ENCODE measurements around the gene AZIN2. TPM values are rescaled to one million over a fixed set of nuclear protein-coding genes. Genes with fewer than 3 reads are reported as not detected.
"Not testable (repeated sequence)": the region's sequence is repeated elsewhere in the genome, so short reads cannot be mapped to it uniquely, and the experiment has no call there.

The AZIN2 gene
- total and polyA plus RNA-seq, 4 donors = 15.1 to 33.2 (median 25.8) TPM

- Histone ChIP-seq H3K9me3 (ENCODE audit: control insufficient read depth, insufficient read depth, low read length) (no peaks in the 10 kb centered on the region), H3K36me3 (ENCODE audit: control insufficient read depth, insufficient read depth, low read length) (peaks cover 8% of the 10 kb centered on the region), H3K27ac (ENCODE audit: low read depth, low read length) (no peak overlapping the region), H3K4me1 (ENCODE audit: control insufficient read depth, insufficient read depth, low read length) (peaks cover 13% of the 10 kb centered on the region), H3K27me3 (ENCODE audit: control insufficient read depth, insufficient read depth, low read length) (no peaks in the 10 kb centered on the region), H3K4me3 (ENCODE audit: low read depth, low read length) (no peak overlapping the region)
- no CpG with 5 or more reads among the region's 2 CpGs for WGBS (ENCODE audit: insufficient coverage)
- DNase-seq (ENCODE audit: low read depth in 4 of 6, low spot score in 6 of 6) = no peak
Measured at GRCh38 chr1:33131191-33131590, 50.2 kb downstream of the AZIN2 start.

GRCh38 chr1:33132549-33132948, 51.6 kb downstream of the AZIN2 start:
- no peak overlapping the region for H3K4me3 ChIP-seq (ENCODE audit: low read depth, low read length)
- H3K27me3 ChIP-seq (ENCODE audit: control insufficient read depth, insufficient read depth, low read length) = no peaks in the 10 kb centered on the region
- no peak for DNase-seq (ENCODE audit: low read depth in 4 of 6, low spot score in 6 of 6)
- H3K27ac ChIP-seq (ENCODE audit: low read depth, low read length) = no peak overlapping the region
- no CpG with 5 or more reads among the region's 2 CpGs for WGBS (ENCODE audit: insufficient coverage)
- peaks cover 7% of the 10 kb centered on the region for H3K4me1 ChIP-seq (ENCODE audit: control insufficient read depth, insufficient read depth, low read length)
- no peaks in the 10 kb centered on the region for H3K9me3 ChIP-seq (ENCODE audit: control insufficient read depth, insufficient read depth, low read length)
- H3K36me3 ChIP-seq (ENCODE audit: control insufficient read depth, insufficient read depth, low read length) = peaks cover 8% of the 10 kb centered on the region

- H3K4me3 ChIP-seq (ENCODE audit: low read depth, low read length) = no peak overlapping the region
- H3K9me3 ChIP-seq (ENCODE audit: control insufficient read depth, insufficient read depth, low read length) = no peaks in the 10 kb centered on the region
- no peak overlapping the region for H3K27ac ChIP-seq (ENCODE audit: low read depth, low read length)
- peaks cover 6% of the 10 kb centered on the region for H3K4me1 ChIP-seq (ENCODE audit: control insufficient read depth, insufficient read depth, low read length)
- peaks cover 8% of the 10 kb centered on the region for H3K36me3 ChIP-seq (ENCODE audit: control insufficient read depth, insufficient read depth, low read length)
- no peak for DNase-seq (ENCODE audit: low read depth in 4 of 6, low spot score in 6 of 6)
- 92% methylated on average over 7 of the region's 10 CpGs for WGBS (ENCODE audit: insufficient coverage)
- H3K27me3 ChIP-seq (ENCODE audit: control insufficient read depth, insufficient read depth, low read length) = no peaks in the 10 kb centered on the region
Measured at GRCh38 chr1:33133478-33134105, 52.6 kb downstream of the AZIN2 start.

- H3K27ac ChIP-seq (ENCODE audit: low read depth, low read length); H3K4me3 ChIP-seq (ENCODE audit: low read depth, low read length); H3K9me3 ChIP-seq (ENCODE audit: control insufficient read depth, insufficient read depth, low read length); DNase-seq (ENCODE audit: low read depth in 4 of 6, low spot score in 6 of 6); H3K27me3 ChIP-seq (ENCODE audit: control insufficient read depth, insufficient read depth, low read length); H3K36me3 ChIP-seq (ENCODE audit: control insufficient read depth, insufficient read depth, low read length): not testable (repeated sequence)
- peaks cover 12% of the 10 kb centered on the region for H3K4me1 ChIP-seq (ENCODE audit: control insufficient read depth, insufficient read depth, low read length)
- WGBS (ENCODE audit: insufficient coverage) = 92% methylated on average over 1 of the region's 1 CpG
Measured at GRCh38 chr1:33136041-33136440, 55.1 kb downstream of the AZIN2 start.

- peaks cover 15% of the 10 kb centered on the region for H3K4me1 ChIP-seq (ENCODE audit: control insufficient read depth, insufficient read depth, low read length)
- WGBS (ENCODE audit: insufficient coverage) = 2% methylated on average over 4 of the region's 8 CpGs
- no peaks in the 10 kb centered on the region for H3K27me3 ChIP-seq (ENCODE audit: control insufficient read depth, insufficient read depth, low read length)
- H3K9me3 ChIP-seq (ENCODE audit: control insufficient read depth, insufficient read depth, low read length) = no peaks in the 10 kb centered on the region
- peaks cover 12% of the 10 kb centered on the region for H3K36me3 ChIP-seq (ENCODE audit: control insufficient read depth, insufficient read depth, low read length)
- H3K27ac ChIP-seq (ENCODE audit: low read depth, low read length) = no peak overlapping the region
- DNase-seq (ENCODE audit: low read depth in 4 of 6, low spot score in 6 of 6) = peak in 2 of 6 donors; percentile 64 to 71
- H3K4me3 ChIP-seq (ENCODE audit: low read depth, low read length) = no peak overlapping the region
Measured at GRCh38 chr1:33137800-33138199, 56.8 kb downstream of the AZIN2 start.

GRCh38 chr1:33140153-33141149, 59.5 kb downstream of the AZIN2 start:
- peaks cover 23% of the 10 kb centered on the region for H3K4me1 ChIP-seq (ENCODE audit: control insufficient read depth, insufficient read depth, low read length)
- H3K9me3 ChIP-seq (ENCODE audit: control insufficient read depth, insufficient read depth, low read length) = no peaks in the 10 kb centered on the region
- H3K4me3 ChIP-seq (ENCODE audit: low read depth, low read length) = no peak overlapping the region
- WGBS (ENCODE audit: insufficient coverage) = 46% methylated on average over 6 of the region's 9 CpGs
- H3K27ac ChIP-seq (ENCODE audit: low read depth, low read length) = no peak overlapping the region
- H3K27me3 ChIP-seq (ENCODE audit: control insufficient read depth, insufficient read depth, low read length) = no peaks in the 10 kb centered on the region
- DNase-seq (ENCODE audit: low read depth in 4 of 6, low spot score in 6 of 6) = peak in 1 of 6 donors; percentile 30
- peaks cover 15% of the 10 kb centered on the region for H3K36me3 ChIP-seq (ENCODE audit: control insufficient read depth, insufficient read depth, low read length)

- no peak overlapping the region for H3K4me3 ChIP-seq (ENCODE audit: low read depth, low read length)
- H3K36me3 ChIP-seq (ENCODE audit: control insufficient read depth, insufficient read depth, low read length) = peaks cover 19% of the 10 kb centered on the region
- no peak for DNase-seq (ENCODE audit: low read depth in 4 of 6, low spot score in 6 of 6)
- H3K27me3 ChIP-seq (ENCODE audit: control insufficient read depth, insufficient read depth, low read length) = no peaks in the 10 kb centered on the region
- 66% methylated on average over 2 of the region's 2 CpGs for WGBS (ENCODE audit: insufficient coverage)
- no peaks in the 10 kb centered on the region for H3K9me3 ChIP-seq (ENCODE audit: control insufficient read depth, insufficient read depth, low read length)
- peaks cover 30% of the 10 kb centered on the region for H3K4me1 ChIP-seq (ENCODE audit: control insufficient read depth, insufficient read depth, low read length)
- no peak overlapping the region for H3K27ac ChIP-seq (ENCODE audit: low read depth, low read length)
Measured at GRCh38 chr1:33141216-33141615, 60.3 kb downstream of the AZIN2 start.

GRCh38 chr1:33141781-33142180, 60.8 kb downstream of the AZIN2 start:
- no peaks in the 10 kb centered on the region for H3K9me3 ChIP-seq (ENCODE audit: control insufficient read depth, insufficient read depth, low read length)
- DNase-seq (ENCODE audit: low read depth in 4 of 6, low spot score in 6 of 6) = no peak
- WGBS (ENCODE audit: insufficient coverage) = no CpG with 5 or more reads among the region's 3 CpGs
- peaks cover 25% of the 10 kb centered on the region for H3K36me3 ChIP-seq (ENCODE audit: control insufficient read depth, insufficient read depth, low read length)
- peaks cover 36% of the 10 kb centered on the region for H3K4me1 ChIP-seq (ENCODE audit: control insufficient read depth, insufficient read depth, low read length)
- H3K27ac ChIP-seq (ENCODE audit: low read depth, low read length) = no peak overlapping the region
- no peaks in the 10 kb centered on the region for H3K27me3 ChIP-seq (ENCODE audit: control insufficient read depth, insufficient read depth, low read length)
- H3K4me3 ChIP-seq (ENCODE audit: low read depth, low read length) = no peak overlapping the region

- no peaks in the 10 kb centered on the region for H3K9me3 ChIP-seq (ENCODE audit: control insufficient read depth, insufficient read depth, low read length)
- WGBS (ENCODE audit: insufficient coverage) = 83% methylated on average over 5 of the region's 7 CpGs
- no peaks in the 10 kb centered on the region for H3K27me3 ChIP-seq (ENCODE audit: control insufficient read depth, insufficient read depth, low read length)
- H3K4me1 ChIP-seq (ENCODE audit: control insufficient read depth, insufficient read depth, low read length) = peaks cover 39% of the 10 kb centered on the region
- peaks cover 33% of the 10 kb centered on the region for H3K36me3 ChIP-seq (ENCODE audit: control insufficient read depth, insufficient read depth, low read length)
- H3K27ac ChIP-seq (ENCODE audit: low read depth, low read length) = no peak overlapping the region
- no peak for DNase-seq (ENCODE audit: low read depth in 4 of 6, low spot score in 6 of 6)
- H3K4me3 ChIP-seq (ENCODE audit: low read depth, low read length) = no peak overlapping the region
Measured at GRCh38 chr1:33142483-33143064, 61.6 kb downstream of the AZIN2 start.

Measured in spinal cord (tissue), 10 donors.